NCI-H510A (cell line): ENCODE data around the gene JDP2.

Experiments
- DNase-seq: peaks from one replicate; lab custom pipeline; 2025; lab: John Stamatoyannopoulos, UW

Gene JDP2

GRCh38 chr14:75437201-75438143 lies 9.7 kb downstream of the JDP2 start:
- DNase-seq, result no peak

GRCh38 chr14:75438486-75439080 lies 10.8 kb downstream of the JDP2 start:
- DNase-seq, result no peak

- DNase-seq, result no peak
These were observed 12.2 kb downstream of the JDP2 start for GRCh38 chr14:75439989-75440388.

GRCh38 chr14:75440733-75441477 lies 13.1 kb downstream of the JDP2 start:
- no peak for DNase-seq

GRCh38 chr14:75441728-75442127 lies 13.9 kb downstream of the JDP2 start:
- DNase-seq, result no peak

GRCh38 chr14:75442166-75442565 lies 14.3 kb downstream of the JDP2 start:
- DNase-seq, result no peak

DNA sequence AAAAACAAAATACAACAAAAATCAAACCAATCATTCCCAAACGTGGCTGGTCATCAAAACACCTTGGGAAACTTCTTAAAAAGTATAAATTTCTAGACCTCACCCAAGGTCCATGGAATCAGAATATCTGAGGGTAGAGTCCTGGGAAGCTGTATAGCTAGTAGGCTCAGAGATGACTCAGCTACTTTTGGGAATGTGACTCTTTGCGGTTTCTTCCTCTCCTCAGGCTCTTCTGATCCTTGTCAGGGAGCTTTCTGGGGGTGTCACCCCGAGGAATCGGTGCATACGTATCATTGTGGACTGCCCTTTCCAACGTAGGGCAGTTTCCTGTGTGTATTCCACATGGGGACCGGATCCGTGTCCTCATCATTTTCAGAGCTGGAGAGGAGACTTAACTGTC lies 14.8 kb downstream of the JDP2 start:
- no peak for DNase-seq

GRCh38 chr14:75443203-75443969 lies 15.6 kb downstream of the JDP2 start:
- DNase-seq, result no peak

DNA sequence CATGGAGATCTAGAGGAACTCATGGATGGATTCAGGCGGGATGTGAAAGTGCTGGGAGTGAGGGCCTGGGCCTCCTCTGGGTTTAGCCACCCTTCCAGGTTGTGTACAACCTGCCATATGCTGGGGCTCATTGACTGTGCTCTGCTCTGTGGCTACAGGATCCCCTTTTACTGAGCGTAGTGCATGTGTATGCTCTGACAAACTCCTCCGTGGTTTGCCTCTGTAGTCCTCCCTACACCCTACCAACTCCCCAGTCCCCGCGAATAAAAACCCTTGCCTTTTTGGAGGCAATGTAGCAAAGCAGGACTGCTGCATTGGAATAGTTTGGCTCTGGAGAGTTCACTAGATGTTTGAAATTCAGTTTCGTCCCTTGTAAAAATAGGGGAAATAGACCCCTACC lies 17.4 kb downstream of the JDP2 start:
- no peak for DNase-seq

GRCh38 chr14:75445963-75446362 lies 18.1 kb downstream of the JDP2 start:
- no peak for DNase-seq

GRCh38 chr14:75446447-75446846 lies 18.6 kb downstream of the JDP2 start:
- DNase-seq, result no peak

- no peak for DNase-seq
These were observed 20.4 kb downstream of the JDP2 start for GRCh38 chr14:75448209-75448608.

GRCh38 chr14:75449036-75449435 lies 21.2 kb downstream of the JDP2 start:
- DNase-seq, result no peak

GRCh38 chr14:75449696-75450095 lies 21.9 kb downstream of the JDP2 start:
- no peak for DNase-seq

- DNase-seq, result no peak
These were observed 22.8 kb downstream of the JDP2 start for GRCh38 chr14:75450381-75451276.

DNA sequence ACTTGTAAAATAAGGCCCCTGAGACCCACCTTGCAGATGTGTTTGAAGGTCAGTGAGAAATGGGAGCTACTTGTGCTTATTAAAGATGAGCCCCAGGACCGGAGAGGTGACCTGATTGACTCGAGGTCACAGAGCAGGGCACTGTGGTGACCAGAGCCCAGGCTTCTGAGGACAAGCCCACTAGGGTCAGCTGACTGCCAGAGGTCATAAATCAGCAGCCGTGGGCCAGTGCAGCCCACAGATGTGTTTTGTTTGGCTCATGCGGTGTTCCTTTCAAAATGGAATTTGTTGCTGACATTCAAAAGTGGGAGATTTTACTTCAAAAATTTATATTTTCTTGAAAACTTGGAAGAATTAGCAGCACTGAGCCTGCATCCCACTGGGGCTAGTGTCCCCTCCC lies 24.5 kb downstream of the JDP2 start:
- DNase-seq, result no peak

DNA sequence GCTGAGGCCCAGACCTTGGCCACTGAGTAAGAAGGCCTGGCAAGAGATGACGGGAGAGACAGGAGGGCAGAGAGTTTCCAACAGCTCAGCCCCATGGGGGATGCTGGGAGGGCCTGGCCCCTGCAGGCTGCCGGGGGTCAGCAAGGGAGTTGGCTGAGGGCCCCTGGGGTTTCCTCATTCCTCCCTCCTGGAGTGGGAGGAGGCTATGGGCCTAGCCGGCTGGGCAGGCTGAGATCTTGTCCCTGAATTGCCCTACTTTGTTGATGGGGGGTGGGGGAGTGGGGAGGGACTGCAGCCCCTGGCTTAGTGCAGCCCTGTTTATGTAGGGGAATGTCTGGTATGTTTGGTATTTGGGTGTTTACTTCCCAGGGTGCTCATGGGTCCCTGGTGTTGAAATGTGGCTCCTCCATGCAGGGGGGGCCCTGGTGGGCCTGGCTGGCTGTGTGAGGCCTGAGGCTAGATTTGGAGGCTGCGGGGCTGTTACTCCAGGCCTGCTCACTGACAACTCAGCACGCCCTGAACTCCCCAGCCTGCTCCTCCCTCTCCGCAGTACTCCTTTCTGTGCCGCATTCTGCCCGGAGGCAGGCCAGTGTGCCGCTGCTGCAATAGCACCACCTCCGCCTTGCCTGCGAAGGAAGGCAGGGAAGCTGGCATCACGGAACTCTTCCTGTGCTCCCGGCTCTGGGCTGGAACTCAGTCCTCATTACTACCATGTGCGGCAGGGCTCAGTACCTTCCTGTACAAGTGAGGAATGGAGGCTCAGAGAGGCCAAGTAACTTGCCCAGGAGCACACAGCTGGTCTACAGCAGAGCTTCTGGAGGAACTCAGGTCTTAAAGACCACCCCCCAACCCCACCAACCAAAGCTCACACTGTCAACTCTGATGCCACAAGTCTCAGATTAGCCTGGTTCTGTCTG lies 25.3 kb downstream of the JDP2 start:
- DNase-seq, result no peak

DNA sequence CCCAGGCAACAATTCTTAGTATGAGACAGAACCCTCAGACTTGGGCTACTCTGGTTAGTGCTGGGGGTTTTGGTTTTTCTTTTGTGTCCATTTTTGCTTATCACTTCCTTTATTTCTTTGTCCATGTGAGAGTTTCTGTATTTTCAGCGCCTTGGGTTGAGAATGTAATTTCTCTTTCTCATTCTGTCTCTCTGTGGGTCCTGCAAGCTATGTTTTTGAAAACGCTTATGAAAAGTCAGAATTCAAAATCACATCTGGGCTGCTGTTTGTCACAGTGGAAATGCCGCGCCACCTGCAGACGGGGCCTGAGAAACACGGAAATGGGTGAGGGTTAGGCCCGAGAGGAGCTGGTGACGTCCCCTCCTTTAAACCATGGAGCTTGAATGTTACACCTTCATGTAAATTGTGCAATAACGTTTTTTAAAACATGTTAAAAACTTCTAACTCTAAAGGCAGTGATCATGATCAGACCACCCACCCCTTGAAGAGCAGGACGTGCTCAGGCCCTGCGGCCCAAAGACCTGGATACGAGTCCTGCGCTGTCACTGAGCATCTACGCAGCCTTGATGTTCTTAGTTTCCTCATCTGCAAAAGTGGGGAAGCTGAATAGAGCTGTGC lies 26.1 kb downstream of the JDP2 start:
- DNase-seq, result no peak

GRCh38 chr14:75454963-75455546 lies 27.2 kb downstream of the JDP2 start:
- DNase-seq, result no peak
